Measurements from ENCODE around the gene XPR1.

DNA sequence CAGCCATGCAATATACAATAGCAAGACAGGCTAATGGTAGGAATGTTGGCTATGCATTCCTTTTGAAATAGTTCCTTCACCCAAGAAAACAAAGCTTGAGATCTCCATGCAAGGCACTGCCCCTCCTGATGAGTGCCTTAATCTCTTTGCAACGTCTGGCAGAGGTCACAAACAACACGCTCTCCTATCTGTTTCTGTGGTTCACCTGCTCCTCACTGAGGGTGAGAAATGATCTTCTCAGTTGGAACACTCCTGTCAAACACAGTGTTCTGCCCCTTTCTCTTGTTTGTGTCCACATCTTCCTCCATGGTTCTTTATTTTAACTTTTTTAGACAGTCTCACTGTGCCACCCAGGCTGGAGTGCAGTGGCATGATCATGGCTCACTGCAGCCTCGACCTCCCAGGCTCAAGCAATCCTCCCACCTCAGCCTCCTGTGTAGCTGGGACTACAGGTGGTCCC, 21.2 kb upstream of the XPR1 start:
- TF ChIP-seq EZH2 (IDR thresholded peaks at IDR 0.05; ENCODE audit: insufficient read depth, poor library complexity, severe bottlenecking) (no peak), EZH2phosphoT487 (IDR thresholded peaks at IDR 0.05; ENCODE audit: insufficient read depth, low read depth) (no peak)

All from GM23248 (cell line).